Measurements from ENCODE around the gene GJB5. TPM values are rescaled to one million over a fixed set of nuclear protein-coding genes. Genes with fewer than 3 reads are reported as not detected.
"Not testable (repeated sequence)": the region's sequence is repeated elsewhere in the genome, so short reads cannot be mapped to it uniquely, and the experiment has no call there.

The GJB5 gene
- total and polyA plus RNA-seq, 7 donors: 0.69 TPM; not detected in 6

DNA sequence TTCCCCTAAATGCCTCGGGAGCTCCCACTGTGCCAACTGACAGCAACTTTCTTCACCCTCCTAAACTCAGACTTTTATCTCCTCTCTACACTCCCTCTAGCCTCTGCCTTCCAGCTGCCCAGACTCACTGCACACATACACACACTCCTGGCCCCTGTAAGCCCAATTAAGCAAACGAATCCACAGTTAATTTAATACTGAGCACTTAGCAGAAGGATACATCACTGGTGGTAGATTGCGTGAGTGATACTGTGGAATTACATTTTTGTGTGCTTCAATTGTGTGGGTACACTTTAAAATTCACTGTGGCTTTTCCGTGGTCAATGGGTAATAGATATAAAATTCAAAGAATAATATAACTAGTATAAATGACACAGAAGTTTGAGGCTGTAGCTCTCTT lies 33.6 kb upstream of the GJB5 start:
- intact Hi-C loops (cut with DNase I): no loop called here
- TF ChIP-seq POLR2AphosphoS5 (IDR thresholded peaks at IDR 0.05) (no peak), EP300 (IDR thresholded peaks at IDR 0.05) (no peak), POLR2A (IDR thresholded peaks at IDR 0.05) (no peak)
- TF ChIP-seq, protein P1, sequence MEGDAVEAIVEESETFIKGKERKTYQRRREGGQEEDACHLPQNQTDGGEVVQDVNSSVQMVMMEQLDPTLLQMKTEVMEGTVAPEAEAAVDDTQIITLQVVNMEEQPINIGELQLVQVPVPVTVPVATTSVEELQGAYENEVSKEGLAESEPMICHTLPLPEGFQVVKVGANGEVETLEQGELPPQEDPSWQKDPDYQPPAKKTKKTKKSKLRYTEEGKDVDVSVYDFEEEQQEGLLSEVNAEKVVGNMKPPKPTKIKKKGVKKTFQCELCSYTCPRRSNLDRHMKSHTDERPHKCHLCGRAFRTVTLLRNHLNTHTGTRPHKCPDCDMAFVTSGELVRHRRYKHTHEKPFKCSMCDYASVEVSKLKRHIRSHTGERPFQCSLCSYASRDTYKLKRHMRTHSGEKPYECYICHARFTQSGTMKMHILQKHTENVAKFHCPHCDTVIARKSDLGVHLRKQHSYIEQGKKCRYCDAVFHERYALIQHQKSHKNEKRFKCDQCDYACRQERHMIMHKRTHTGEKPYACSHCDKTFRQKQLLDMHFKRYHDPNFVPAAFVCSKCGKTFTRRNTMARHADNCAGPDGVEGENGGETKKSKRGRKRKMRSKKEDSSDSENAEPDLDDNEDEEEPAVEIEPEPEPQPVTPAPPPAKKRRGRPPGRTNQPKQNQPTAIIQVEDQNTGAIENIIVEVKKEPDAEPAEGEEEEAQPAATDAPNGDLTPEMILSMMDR (IDR thresholded peaks at IDR 0.05): no peak
- H3K9me3 ChIP-seq: no peaks in the 10 kb centered on the region

DNA sequence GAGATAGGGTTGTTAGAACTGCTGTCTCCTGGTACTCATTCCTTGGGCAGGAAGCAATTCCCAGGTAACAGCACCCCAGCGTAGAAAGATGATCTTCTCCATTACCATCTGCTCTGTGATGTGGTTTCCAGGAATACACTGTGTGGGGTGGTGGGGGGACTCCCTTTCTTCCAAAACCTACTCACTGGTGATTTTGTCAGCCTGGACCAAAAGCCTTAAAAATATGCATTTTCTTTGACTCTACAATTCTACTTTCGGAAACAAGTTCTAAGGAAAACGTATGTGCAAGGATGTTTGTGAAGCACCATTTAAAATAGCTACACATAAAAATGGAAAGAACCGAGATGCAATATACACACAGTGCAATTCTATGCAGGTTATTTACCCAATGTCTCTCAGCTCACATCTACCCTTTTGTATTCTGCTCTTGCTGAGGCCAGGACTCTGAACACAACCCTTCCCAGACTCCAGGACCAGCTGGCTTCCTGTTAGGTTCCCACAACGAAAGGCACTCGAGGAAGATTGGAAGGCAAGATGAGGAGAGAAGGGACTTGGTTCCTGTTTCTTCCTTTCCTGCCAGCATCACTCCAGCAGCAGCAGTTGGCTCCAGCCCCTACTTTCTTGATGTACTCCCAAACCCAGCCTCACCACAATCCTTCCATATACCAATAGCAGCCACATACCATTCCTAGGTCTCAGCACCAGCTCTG lies 33.0 kb upstream of the GJB5 start:
- Histone ChIP-seq H3K27ac (no peak overlapping the region), H3K27me3 (no peaks in the 10 kb centered on the region), H3K4me3 (no peak overlapping the region), H3K36me3 (no peaks in the 10 kb centered on the region), H3K9me3 (no peaks in the 10 kb centered on the region), H3K4me1 (no peaks in the 10 kb centered on the region)
- DNase-seq: no peak
- TF ChIP-seq POLR2AphosphoS5 (IDR thresholded peaks at IDR 0.05) (no peak), POLR2A (IDR thresholded peaks at IDR 0.05) (no peak), EP300 (IDR thresholded peaks at IDR 0.05) (no peak)
- TF ChIP-seq, protein P1 (IDR thresholded peaks at IDR 0.05): no peak
- intact Hi-C loops (cut with DNase I): no loop called here
- WGBS, 2 donors: 70 to 76% methylated on average over 6 of the region's 6 CpGs

More for the DNA sequence above, 33.6 kb upstream of the GJB5 start:
- no peak overlapping the region for H3K27ac ChIP-seq
- no peak for DNase-seq
- H3K4me1 ChIP-seq: no peaks in the 10 kb centered on the region
- H3K4me3 ChIP-seq: no peak overlapping the region
- no peaks in the 10 kb centered on the region for H3K27me3 ChIP-seq
- WGBS, 2 donors: 69 to 74% methylated on average over 4 of the region's 4 CpGs
- no peaks in the 10 kb centered on the region for H3K36me3 ChIP-seq

DNA sequence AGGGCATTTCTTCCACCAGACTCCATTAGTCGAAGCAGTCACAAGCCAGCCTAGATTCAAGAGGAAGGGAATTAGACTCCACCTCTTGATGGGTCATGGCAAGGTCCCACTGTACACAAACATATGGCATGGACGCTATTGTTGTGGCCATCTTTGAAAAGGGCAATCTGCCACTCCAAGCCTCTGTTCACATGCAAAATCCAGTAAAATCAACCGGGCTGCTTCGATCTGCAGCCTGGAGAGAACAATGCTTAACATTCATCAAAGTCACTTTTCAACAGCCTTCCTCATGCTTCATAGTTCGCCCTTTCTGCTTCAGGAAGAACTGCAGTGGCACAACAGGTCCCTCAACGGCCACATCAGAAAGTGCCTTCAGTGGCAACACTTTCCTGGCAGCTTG lies 28.0 kb upstream of the GJB5 start:
- WGBS, 2 donors: 65 to 79% methylated on average over 6 of the region's 6 CpGs
- H3K4me1 ChIP-seq: no peaks in the 10 kb centered on the region
- H3K36me3 ChIP-seq: no peaks in the 10 kb centered on the region
- DNase-seq: no peak
- no peak overlapping the region for H3K4me3 ChIP-seq
- no peak overlapping the region for H3K27ac ChIP-seq
- intact Hi-C loops (cut with DNase I): no loop called here
- H3K9me3 ChIP-seq: no peaks in the 10 kb centered on the region
- peaks cover 0 to 3% (median 0%) of the 10 kb centered on the region in 3 donors for H3K27me3 ChIP-seq
- TF ChIP-seq EP300 (IDR thresholded peaks at IDR 0.05): no peak
- no peak for TF ChIP-seq POLR2A (IDR thresholded peaks at IDR 0.05)
- TF ChIP-seq, protein P1 (IDR thresholded peaks at IDR 0.05): no peak
- TF ChIP-seq POLR2AphosphoS5 (IDR thresholded peaks at IDR 0.05): no peak

DNA sequence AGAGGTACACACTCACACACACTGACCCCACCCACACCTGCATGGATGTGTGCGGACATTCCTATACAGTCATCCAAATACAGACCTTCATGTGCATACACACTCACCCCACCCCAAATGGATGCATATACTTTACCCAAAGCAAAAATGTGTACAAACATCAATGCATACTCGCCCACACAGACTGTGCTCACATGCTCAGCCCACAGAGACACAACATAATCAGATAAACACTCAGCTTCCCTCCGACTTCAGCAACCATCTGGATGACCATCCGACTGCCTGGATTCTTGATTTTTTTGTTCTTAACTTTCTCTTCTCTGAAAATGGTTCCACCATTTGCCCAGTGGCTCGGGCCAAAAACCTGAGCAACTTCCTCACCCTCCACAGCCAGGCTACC lies 24.4 kb upstream of the GJB5 start:
- 80 to 83% methylated on average over 5 of the region's 5 CpGs for WGBS, 2 donors
- TF ChIP-seq, protein P1 (IDR thresholded peaks at IDR 0.05): no peak
- no peak for TF ChIP-seq EP300 (IDR thresholded peaks at IDR 0.05)
- no peak for TF ChIP-seq POLR2AphosphoS5 (IDR thresholded peaks at IDR 0.05)
- no peak for TF ChIP-seq POLR2A (IDR thresholded peaks at IDR 0.05)

DNA sequence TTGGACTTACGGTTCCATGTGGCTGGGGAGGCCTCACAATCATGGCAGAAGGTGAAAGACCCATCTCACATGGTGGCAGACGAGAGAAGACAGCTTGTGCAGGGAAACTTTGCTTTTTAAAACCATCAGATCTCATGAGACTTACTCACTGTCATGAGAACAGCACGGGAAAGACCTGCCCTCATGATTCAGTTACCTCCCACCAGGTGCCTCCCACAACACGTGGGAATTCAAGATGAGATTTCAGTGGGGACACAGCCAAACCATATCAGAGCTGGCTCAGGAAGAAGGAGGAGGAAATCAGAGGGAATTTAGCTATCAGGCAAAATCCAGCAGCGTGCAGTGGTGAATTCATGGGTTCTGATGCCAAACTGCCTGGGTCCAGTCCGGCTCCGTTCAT lies 22.0 kb upstream of the GJB5 start:
- H3K4me1 ChIP-seq; H3K36me3 ChIP-seq; intact Hi-C loops (cut with DNase I); H3K27ac ChIP-seq; DNase-seq; H3K9me3 ChIP-seq; H3K27me3 ChIP-seq; H3K4me3 ChIP-seq: not testable (repeated sequence)
- 64 to 73% methylated on average over 7 of the region's 7 CpGs for WGBS, 2 donors

More for the DNA sequence above, 24.4 kb upstream of the GJB5 start:
- H3K9me3 ChIP-seq: no peaks in the 10 kb centered on the region
- H3K27ac ChIP-seq: no peak overlapping the region
- no peak overlapping the region for H3K4me3 ChIP-seq
- no peak for DNase-seq
- H3K27me3 ChIP-seq: peaks cover 0 to 3% (median 0%) of the 10 kb centered on the region in 3 donors
- no peaks in the 10 kb centered on the region for H3K4me1 ChIP-seq
- intact Hi-C loops (cut with DNase I): no loop called here
- H3K36me3 ChIP-seq: no peaks in the 10 kb centered on the region

All from sigmoid colon (tissue), 7 donors.